ENCODE measurements around the gene C19orf67.
"Not testable (repeated sequence)": the region's sequence is repeated elsewhere in the genome, so short reads cannot be mapped to it uniquely, and the experiment has no call there.

The C19orf67 gene

GRCh38 chr19:14056741-14057356 is 28.7 kb downstream of the C19orf67 start:
- DNase-seq (ENCODE audit: low read depth in 2 of 2) = no peak

GRCh38 chr19:14056069-14056666 is 29.4 kb downstream of the C19orf67 start:
- no peak for DNase-seq (ENCODE audit: low read depth in 2 of 2)

- DNase-seq (ENCODE audit: low read depth in 2 of 2) = no peak
Observed at GRCh38 chr19:14055396-14055795, 30.2 kb downstream of the C19orf67 start.

GRCh38 chr19:14054721-14055120 is 30.9 kb downstream of the C19orf67 start:
- no peak for DNase-seq (ENCODE audit: low read depth in 2 of 2)

- DNase-seq (ENCODE audit: low read depth in 2 of 2) = no peak
Observed at GRCh38 chr19:14054099-14054498, 31.5 kb downstream of the C19orf67 start.

- DNase-seq (ENCODE audit: low read depth in 2 of 2) = no peak
Observed at GRCh38 chr19:14053500-14053899, 32.1 kb downstream of the C19orf67 start.

- DNase-seq (ENCODE audit: low read depth in 2 of 2) = no peak
Observed at GRCh38 chr19:14053032-14053431, 32.6 kb downstream of the C19orf67 start.

- no peak for DNase-seq (ENCODE audit: low read depth in 2 of 2)
Observed at GRCh38 chr19:14052470-14052869, 33.1 kb downstream of the C19orf67 start.

GRCh38 chr19:14051980-14052379 is 33.6 kb downstream of the C19orf67 start:
- DNase-seq (ENCODE audit: low read depth in 2 of 2) = no peak

- DNase-seq (ENCODE audit: low read depth in 2 of 2) = not testable (repeated sequence)
Observed at GRCh38 chr19:14050961-14051360, 34.6 kb downstream of the C19orf67 start.

GRCh38 chr19:14050512-14050911 is 35.1 kb downstream of the C19orf67 start:
- DNase-seq (ENCODE audit: low read depth in 2 of 2) = no peak

- no peak for DNase-seq (ENCODE audit: low read depth in 2 of 2)
Observed at GRCh38 chr19:14048443-14049153, 37.0 kb downstream of the C19orf67 start.

GRCh38 chr19:14047866-14048265 is 37.7 kb downstream of the C19orf67 start:
- DNase-seq (ENCODE audit: low read depth in 2 of 2) = not testable (repeated sequence)

GRCh38 chr19:14042659-14043608 is 42.6 kb downstream of the C19orf67 start:
- DNase-seq (ENCODE audit: low read depth in 2 of 2) = not testable (repeated sequence)

GRCh38 chr19:14039181-14039580 is 46.4 kb downstream of the C19orf67 start:
- no peak for DNase-seq (ENCODE audit: low read depth in 2 of 2)

GRCh38 chr19:14035706-14036105 is 49.9 kb downstream of the C19orf67 start:
- DNase-seq (ENCODE audit: low read depth in 2 of 2) = no peak

GRCh38 chr19:14035159-14035558 is 50.4 kb downstream of the C19orf67 start:
- not testable (repeated sequence) for DNase-seq (ENCODE audit: low read depth in 2 of 2)

- DNase-seq (ENCODE audit: low read depth in 2 of 2) = no peak
Observed at GRCh38 chr19:14033946-14034345, 51.6 kb downstream of the C19orf67 start.

- DNase-seq (ENCODE audit: low read depth in 2 of 2) = peak in 1 of 2 experiments; percentile 26
Observed at GRCh38 chr19:14031719-14032480, 53.7 kb downstream of the C19orf67 start, which contains the start of gene IL27RA. TSS of gene IL27RA (plus strand) at chr19:14031762. CDS start at chr19:14031873, 111 bp downstream.

Measured in fibroblast of skin of left quadriceps (primary cell).